GM23248 (cell line): ENCODE results near the gene LBHD2. TPM values are rescaled to one million over a fixed set of nuclear protein-coding genes. Genes with fewer than 3 reads are reported as not detected.

Source experiments
- DNase-seq: peaks from one replicate; pipeline ENCODE4 v3.0.0-alpha.2; 2015
- H2AFZ ChIP-seq: fragments of 200-600 bp; sonication (generic); 2 replicates; pipeline ENCODE4 v1.6.1; 2016; ENCODE audit warnings: antibody characterized with exemption
- H3F3A ChIP-seq: fragments of 200-600 bp; sonication (generic); 2 replicates; pipeline ENCODE4 v1.6.1; 2016; ENCODE audit warnings: mild to moderate bottlenecking, antibody characterized with exemption, mixed run types; ENCODE audit not compliant: insufficient read depth
- H3K27ac ChIP-seq: fragments of 200-600 bp; sonication (generic); 2 replicates; pipeline ENCODE4 v1.5.1; 2016; ENCODE audit warnings: mild to moderate bottlenecking
- H3K27me3 ChIP-seq: fragments of 200-600 bp; sonication (generic); replicated peaks from 2 replicates; pipeline ENCODE4 v1.6.1; 2016; ENCODE audit warnings: mild to moderate bottlenecking; ENCODE audit not compliant: insufficient read depth
- H3K36me3 ChIP-seq: fragments of 200-600 bp; sonication (generic); 2 replicates; pipeline ENCODE4 v1.6.1; 2016; ENCODE audit warnings: low read depth, mild to moderate bottlenecking
- H3K4me1 ChIP-seq: fragments of 200-600 bp; sonication (generic); 2 replicates; pipeline ENCODE4 v1.6.1; 2016; ENCODE audit warnings: mild to moderate bottlenecking; ENCODE audit not compliant: insufficient read depth
- H3K4me2 ChIP-seq: fragments of 200-600 bp; sonication (generic); one replicate; pipeline ENCODE4 v1.6.1; 2016; ENCODE audit warnings: mild to moderate bottlenecking; ENCODE audit not compliant: unreplicated experiment
- H3K4me3 ChIP-seq: fragments of 200-600 bp; sonication (generic); 2 replicates; pipeline ENCODE4 v1.5.1; 2016; ENCODE audit warnings: mild to moderate bottlenecking
- H3K79me2 ChIP-seq: fragments of 200-600 bp; sonication (generic); 2 replicates; pipeline ENCODE4 v1.6.1; 2016; ENCODE audit warnings: mild to moderate bottlenecking; ENCODE audit not compliant: insufficient read depth
- H3K9ac ChIP-seq: fragments of 200-600 bp; sonication (generic); 2 replicates; pipeline ENCODE4 v1.6.1; 2016; ENCODE audit warnings: mild to moderate bottlenecking
- H3K9me2 ChIP-seq: fragments of 200-600 bp; sonication (generic); 2 replicates; pipeline ENCODE4 v1.6.1; 2016; ENCODE audit warnings: mixed run types, mild to moderate bottlenecking, moderate library complexity; ENCODE audit not compliant: insufficient read depth
- H3K9me3 ChIP-seq: fragments of 200-600 bp; sonication (generic); one replicate; pipeline ENCODE4 v1.6.1; 2017; ENCODE audit warnings: low read depth
- H4K20me1 ChIP-seq: fragments of 200-600 bp; sonication (generic); 2 replicates; pipeline ENCODE4 v1.6.0; 2016; ENCODE audit not compliant: insufficient read depth
- EZH2 ChIP-seq: fragments of 200-600 bp; sonication (generic); IDR thresholded peaks from 2 replicates; pipeline ENCODE4 v1.6.1; 2018; ENCODE audit warnings: antibody characterized with exemption, mild to moderate bottlenecking; ENCODE audit not compliant: insufficient read depth, poor library complexity, severe bottlenecking
- EZH2phosphoT487 ChIP-seq: fragments of 200-600 bp; sonication (generic); IDR thresholded peaks from 2 replicates; pipeline ENCODE4 v1.6.1; 2018; ENCODE audit warnings: antibody characterized with exemption, moderate library complexity, mild to moderate bottlenecking, low read depth; ENCODE audit not compliant: insufficient read depth
- WGBS, 2 experiments: methylation state at CpG; one replicate each; pipeline ENCODE4 v1.1.6; 2015 to 2017; ENCODE audit warnings: low lambda C conversion rate in 2 of 2, low coverage in 1 of 2; ENCODE audit errors: missing lambda C conversion rate in 2 of 2; 5-methylcytosine and 5-hydroxymethylcytosine counted together
- in situ Hi-C: fragments of 300-500 bp; cut with MboI; formaldehyde crosslinking; loops from 2 replicates; pipeline ENCODE4 v1.15.0; 2020
- polyA plus RNA-seq: library from polyadenylated mRNA; unstranded; fragments of >200 nt; fragmentation: Nextera tagmentation; extraction: Ambion mirVana; gene quantifications from 2 replicates; pipeline ENCODE4 v1.2.1, GENCODE V29; 2016
- total RNA-seq: library from RNA; depleted of rRNA; stranded (reverse); fragments of >200 nt; shearing (Covaris generic); gene quantifications from 2 replicates; pipeline ENCODE4 v1.2.3, GENCODE V29; 2014

LBHD2 gene
- total and polyA plus RNA-seq, 2 experiments from 2014 or later = not detected

DNA sequence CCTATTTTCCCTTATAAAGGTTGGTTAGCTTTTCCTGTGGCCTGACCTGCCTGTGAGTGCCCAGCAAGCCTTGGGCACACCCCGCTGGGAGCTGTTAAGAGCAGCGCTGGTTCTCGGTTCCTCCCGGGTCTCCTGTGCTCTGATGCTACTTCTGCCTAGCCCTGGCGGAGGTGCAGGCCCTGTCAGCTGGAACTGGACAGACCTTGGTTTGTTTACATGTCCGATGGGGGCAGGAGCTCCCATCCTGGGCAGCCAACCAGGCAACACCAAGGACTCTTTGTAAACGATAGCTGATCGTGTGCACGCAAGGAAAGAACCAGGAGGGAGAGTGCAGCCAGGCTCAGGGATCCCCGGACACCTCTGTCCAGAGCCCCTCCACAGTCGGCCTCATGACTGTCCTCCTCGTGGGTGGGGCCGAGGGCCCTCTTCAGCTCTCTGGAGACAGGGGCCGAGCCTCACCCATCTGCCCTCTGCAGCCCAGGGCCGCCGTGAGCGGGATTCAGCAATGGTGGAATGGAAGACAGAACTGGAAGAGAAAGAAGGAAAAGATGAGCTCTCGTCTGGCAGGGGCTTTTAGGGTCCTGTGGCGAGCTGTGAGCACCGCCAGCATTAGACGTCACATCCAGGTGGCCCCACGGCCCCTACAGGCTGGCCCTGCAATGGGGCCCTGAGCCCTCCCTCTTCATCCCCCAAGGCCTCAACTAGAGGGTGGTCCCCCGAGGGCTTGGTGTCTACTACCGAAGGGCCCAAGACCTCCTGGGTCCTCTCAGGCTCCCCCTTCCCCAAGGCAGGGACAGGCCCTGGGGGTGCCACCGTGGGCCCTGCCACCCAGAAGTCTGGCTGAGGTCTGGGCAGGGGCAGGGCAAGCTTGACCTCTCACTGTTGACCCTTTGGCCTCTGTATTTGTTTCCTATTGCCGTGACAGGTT is 51.6 kb downstream of the LBHD2 start:
- Histone ChIP-seq H3K9me3 (no peaks in the 10 kb centered on the region), H3K36me3 (no peaks in the 10 kb centered on the region), H4K20me1 (no peaks in the 10 kb centered on the region), H3K79me2 (no peaks in the 10 kb centered on the region), H3K9me2 (no peaks in the 10 kb centered on the region), H3K27ac (no peak overlapping the region), H3K4me2 (no peak overlapping the region), H3F3A (no peaks in the 10 kb centered on the region), H3K4me3 (no peak overlapping the region), H2AFZ (no peak overlapping the region), H3K4me1 (peaks cover 9% of the 10 kb centered on the region; the same call in 1 of the 2 replicates), H3K27me3 (no peaks in the 10 kb centered on the region), H3K9ac (no peak overlapping the region)
- TF ChIP-seq EZH2 = no peak
- no peak for TF ChIP-seq EZH2phosphoT487
- WGBS, 2 experiments = 82 to 86% methylated on average over 25 to 26 of the region's 26 CpGs
- DNase-seq = no peak
- in situ Hi-C loops = no loop called here

GRCh38 chr14:103136388-103137271 is 52.6 kb downstream of the LBHD2 start:
- H3K36me3 ChIP-seq = no peaks in the 10 kb centered on the region
- peak; percentile 86 for DNase-seq
- H3K9ac ChIP-seq = peak overlapping the region; percentile 65
- TF ChIP-seq EZH2phosphoT487 = no peak
- no peaks in the 10 kb centered on the region for H3K27me3 ChIP-seq
- in situ Hi-C loops = no loop called here
- no peak overlapping the region for H3K4me2 ChIP-seq
- peak overlapping the region; percentile 64 for H2AFZ ChIP-seq
- no peaks in the 10 kb centered on the region for H3K9me2 ChIP-seq
- H3K4me3 ChIP-seq = no peak overlapping the region
- H3K27ac ChIP-seq = peak overlapping the region; percentile 46; the same call in 1 of the 2 replicates
- WGBS, 2 experiments = 39 to 40% methylated on average over 20 of the region's 20 CpGs
- H3F3A ChIP-seq = no peaks in the 10 kb centered on the region
- peaks cover 9% of the 10 kb centered on the region; the same call in 1 of the 2 replicates for H3K4me1 ChIP-seq
- H3K79me2 ChIP-seq = no peaks in the 10 kb centered on the region
- no peaks in the 10 kb centered on the region for H4K20me1 ChIP-seq
- no peaks in the 10 kb centered on the region for H3K9me3 ChIP-seq

- TF ChIP-seq EZH2phosphoT487 (no peak), EZH2 (no peak)
- no peaks in the 10 kb centered on the region for H3K9me3 ChIP-seq
- no peak overlapping the region for H2AFZ ChIP-seq
- H3K4me2 ChIP-seq = no peak overlapping the region
- in situ Hi-C loops = no loop called here
- H3F3A ChIP-seq = no peaks in the 10 kb centered on the region
- H3K79me2 ChIP-seq = no peaks in the 10 kb centered on the region
- no peak for DNase-seq
- no peaks in the 10 kb centered on the region for H3K36me3 ChIP-seq
- no peaks in the 10 kb centered on the region for H3K9me2 ChIP-seq
- no peak overlapping the region for H3K27ac ChIP-seq
- H3K9ac ChIP-seq = no peak overlapping the region
- no peaks in the 10 kb centered on the region for H4K20me1 ChIP-seq
- H3K27me3 ChIP-seq = no peaks in the 10 kb centered on the region
- peaks cover 10% of the 10 kb centered on the region; the same call in 1 of the 2 replicates for H3K4me1 ChIP-seq
- H3K4me3 ChIP-seq = no peak overlapping the region
- WGBS, 2 experiments = 61 to 62% methylated on average over 21 to 22 of the region's 22 CpGs
These were observed 53.8 kb downstream of the LBHD2 start for GRCh38 chr14:103137689-103138300.

GRCh38 chr14:103138301-103139131 is 54.5 kb downstream of the LBHD2 start:
- no peak for DNase-seq
- H3K9ac ChIP-seq = no peak overlapping the region
- no peak overlapping the region for H3K4me3 ChIP-seq
- no peaks in the 10 kb centered on the region for H4K20me1 ChIP-seq
- no peaks in the 10 kb centered on the region for H3K27me3 ChIP-seq
- H3K9me3 ChIP-seq = no peaks in the 10 kb centered on the region
- no peaks in the 10 kb centered on the region for H3F3A ChIP-seq
- in situ Hi-C loops = no loop called here
- no peak for TF ChIP-seq EZH2phosphoT487
- no peak for TF ChIP-seq EZH2
- H3K4me2 ChIP-seq = no peak overlapping the region
- 40 to 44% methylated on average over 26 to 53 of the region's 66 CpGs for WGBS, 2 experiments
- no peak overlapping the region for H2AFZ ChIP-seq
- H3K27ac ChIP-seq = no peak overlapping the region
- peaks cover 17% of the 10 kb centered on the region for H3K4me1 ChIP-seq
- no peaks in the 10 kb centered on the region for H3K9me2 ChIP-seq
- no peaks in the 10 kb centered on the region for H3K36me3 ChIP-seq
- H3K79me2 ChIP-seq = no peaks in the 10 kb centered on the region
